A549 treated with Hydrocortisone at 1 μM for 4 hours (cell line): ENCODE data around the gene TBCK. TPM values are rescaled to one million over a fixed set of nuclear protein-coding genes. Genes with fewer than 3 reads are reported as not detected.

Experiments
- total RNA-seq: library from RNA; stranded (reverse); fragments of 200-300 nt; extraction: Qiagen RNA extraction; gene quantifications from 5 replicates; pipeline ENCODE4 v1.2.3, GENCODE V29; 2022

Gene TBCK
- total RNA-seq: 2.3 to 3.5 TPM (median 2.9 TPM) in 5 replicates

DNA sequence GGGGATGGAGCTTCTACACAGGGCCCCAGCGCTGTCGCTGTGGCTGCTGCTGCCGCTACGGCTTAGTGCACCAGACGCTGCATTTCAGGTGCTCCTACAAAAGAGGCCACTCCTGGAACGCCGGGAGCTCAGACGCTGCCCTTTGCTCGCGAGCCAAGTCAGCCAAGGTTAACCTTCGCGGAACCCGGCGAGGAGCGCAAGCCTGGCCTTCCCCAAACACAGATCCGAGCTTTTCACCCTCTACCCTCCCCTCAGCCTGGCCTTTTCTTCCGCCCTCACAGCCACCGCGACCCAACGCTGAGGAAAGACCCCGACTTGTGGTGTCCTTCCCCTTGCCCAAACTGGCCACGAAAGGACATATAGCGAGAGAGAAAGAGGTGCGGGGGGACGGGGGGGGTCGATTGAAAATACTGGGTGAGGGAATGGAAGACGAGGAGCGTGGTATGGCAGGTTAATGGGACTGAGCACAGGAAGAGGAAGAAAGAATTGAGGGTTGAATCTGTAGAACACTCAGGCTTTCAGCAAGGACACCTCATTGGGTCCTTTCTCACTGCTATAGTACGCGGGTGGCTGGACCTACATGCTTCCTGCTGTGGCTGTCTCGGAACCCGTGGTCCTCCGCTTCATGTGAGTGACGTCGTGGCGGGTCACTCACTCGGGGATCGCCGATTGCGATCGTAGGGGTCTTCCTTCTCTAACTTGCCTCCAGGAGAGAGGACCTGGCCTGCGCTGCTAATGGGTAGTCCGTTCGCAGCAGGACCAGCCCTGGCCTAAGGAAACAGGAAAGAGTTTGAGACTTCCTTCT, at the start of gene TBCK, which contains the start of gene AIMP1:
TSS of gene TBCK (minus strand) at position 242 of the 805 bp plus-strand sequence. CDS start 7,249 bp downstream, outside the sequence.
TSS of gene AIMP1 (plus strand) at position 583 of the 805 bp plus-strand sequence. CDS start 8,460 bp downstream, outside the sequence.

Other genes starting within 250 kb of the TBCK start
- gene AIMP1, start 341 bp upstream of the TBCK start, total RNA-seq: 41.7 to 45.6 TPM (median 44.2 TPM) in 5 replicates
- gene GIMD1, start 52.6 kb upstream of the TBCK start, total RNA-seq: not detected in 5 replicates